NCI-H146 (cell line): Measurements from ENCODE around the gene KRTAP2-1.
"Not testable (repeated sequence)": the region's sequence is repeated elsewhere in the genome, so short reads cannot be mapped to it uniquely, and the experiment has no call there.

Experiments
- DNase-seq: peaks from one replicate; lab custom pipeline; 2025; lab: John Stamatoyannopoulos, UW

The KRTAP2-1 gene

GRCh38 chr17:41057547-41057946, 10.4 kb upstream of the KRTAP2-1 start:
- DNase-seq, result no peak

GRCh38 chr17:41055130-41055529, 8.0 kb upstream of the KRTAP2-1 start, which contains the start of gene KRTAP2-2:
KRTAP2-2 (minus strand) TSS chr17:41055230; CDS start chr17:41055211, 19 bp downstream.
- DNase-seq, result not testable (repeated sequence)

- DNase-seq, result not testable (repeated sequence)
Observed at GRCh38 chr17:41054556-41054955, 7.4 kb upstream of the KRTAP2-1 start.

GRCh38 chr17:41054025-41054424, 6.9 kb upstream of the KRTAP2-1 start:
- no peak for DNase-seq

- no peak for DNase-seq
Observed at GRCh38 chr17:41052566-41052965, 5.5 kb upstream of the KRTAP2-1 start.

GRCh38 chr17:41049110-41049509, 2.0 kb upstream of the KRTAP2-1 start:
- no peak for DNase-seq

- DNase-seq, result no peak
Observed at GRCh38 chr17:41048441-41048840, 1.3 kb upstream of the KRTAP2-1 start.

- no peak for DNase-seq
Observed at GRCh38 chr17:41042953-41043352, 4.2 kb downstream of the KRTAP2-1 start.

- DNase-seq, result peak; percentile 60
Observed at GRCh38 chr17:41040783-41041571, 6.1 kb downstream of the KRTAP2-1 start, which contains the start of gene KRTAP1-1. KRTAP1-1 (minus strand) TSS chr17:41041450; CDS start chr17:41041397, 53 bp downstream.

- DNase-seq, result no peak
Observed at GRCh38 chr17:41037853-41038350, 9.2 kb downstream of the KRTAP2-1 start.

- DNase-seq, result peak; percentile 91
Observed at GRCh38 chr17:41034346-41034935, 12.7 kb downstream of the KRTAP2-1 start, which contains the start of gene KRTAP1-3. KRTAP1-3 (minus strand) TSS chr17:41034874; CDS start chr17:41034821, 53 bp downstream.

- peak; percentile 39 for DNase-seq
Observed at GRCh38 chr17:41029633-41030245, 17.4 kb downstream of the KRTAP2-1 start, which contains the start of gene KRTAP1-4. KRTAP1-4 (minus strand) TSS chr17:41030195; CDS start chr17:41030078, 117 bp downstream.

GRCh38 chr17:41026715-41027471, 20.2 kb downstream of the KRTAP2-1 start, which contains the start of gene KRTAP1-5:
KRTAP1-5 (minus strand) TSS chr17:41027208; CDS start chr17:41027155, 53 bp downstream.
- DNase-seq, result peak; percentile 12

GRCh38 chr17:41024697-41025096, 22.4 kb downstream of the KRTAP2-1 start:
- no peak for DNase-seq

- peak; percentile 86 for DNase-seq
Observed at GRCh38 chr17:41020336-41020735, 26.8 kb downstream of the KRTAP2-1 start.

GRCh38 chr17:41019415-41019814, 27.7 kb downstream of the KRTAP2-1 start:
- DNase-seq, result no peak

- no peak for DNase-seq
Observed at GRCh38 chr17:41018541-41018940, 28.6 kb downstream of the KRTAP2-1 start.

- DNase-seq, result no peak
Observed at GRCh38 chr17:41016578-41017215, 30.4 kb downstream of the KRTAP2-1 start.

GRCh38 chr17:41015454-41015853, 31.7 kb downstream of the KRTAP2-1 start:
- no peak for DNase-seq

- peak; percentile 25 for DNase-seq
Observed at GRCh38 chr17:41013606-41014005, 33.5 kb downstream of the KRTAP2-1 start.

GRCh38 chr17:41013181-41013580, 33.9 kb downstream of the KRTAP2-1 start:
- no peak for DNase-seq
